GM12873 (cell line): ENCODE data around the gene STK31.

Experiments used
- CTCF ChIP-seq: IDR thresholded peaks from 2 replicates; pipeline ENCODE4 v1.5.1; 2012; ENCODE audit warnings: low read depth, mild to moderate bottlenecking, moderate library complexity, low read length, control low read depth; ENCODE audit not compliant: insufficient read depth; ENCODE audit errors: missing control alignments

The STK31 gene

GRCh38 chr7:23710000-23710399 lies at the start of gene STK31:
STK31 (plus strand) TSS chr7:23710219; CDS start chr7:23710286, 67 bp downstream.
- no peak for TF ChIP-seq CTCF

GRCh38 chr7:23661385-23661784 lies 48.6 kb upstream of the STK31 start:
- no peak for TF ChIP-seq CTCF

GRCh38 chr7:23662124-23662983 lies 47.7 kb upstream of the STK31 start:
- TF ChIP-seq CTCF = no peak

GRCh38 chr7:23662984-23663313 lies 47.1 kb upstream of the STK31 start:
- TF ChIP-seq CTCF = no peak

- TF ChIP-seq CTCF = no peak
Observed at GRCh38 chr7:23664122-23664521, 45.9 kb upstream of the STK31 start.

- TF ChIP-seq CTCF = no peak
Observed at GRCh38 chr7:23672033-23672432, 38.0 kb upstream of the STK31 start.

GRCh38 chr7:23679898-23680413 lies 30.1 kb upstream of the STK31 start, which contains the start of gene FAM221A:
FAM221A (plus strand) TSS chr7:23680199; CDS start chr7:23680219, 20 bp downstream.
- peak; percentile 83 for TF ChIP-seq CTCF
